GM23338 (cell line): ENCODE data around the gene SGCD. TPM values are rescaled to one million over a fixed set of nuclear protein-coding genes. Genes with fewer than 3 reads are reported as not detected.

Source experiments
- ATAC-seq: fragments of 200-7000 bp; cut with Tn5 transposase; 3 replicates; pipeline ENCODE4 v1.9.1; 2020
- DNase-seq: peaks from one replicate; pipeline ENCODE4 v3.0.0-alpha.2; 2015; ENCODE audit warnings: low spot score
- H2AFZ ChIP-seq: fragments of 200-600 bp; sonication (generic); 2 replicates; pipeline ENCODE4 v1.8.0; 2016; ENCODE audit warnings: antibody characterized with exemption, mild to moderate bottlenecking, moderate library complexity
- H3F3A ChIP-seq: fragments of 200-600 bp; sonication (generic); replicated peaks from 2 replicates; pipeline ENCODE4 v1.8.0; 2017; ENCODE audit warnings: antibody characterized with exemption, mixed run types, low read depth
- H3K27ac ChIP-seq: fragments of 200-600 bp; sonication (generic); 2 replicates; pipeline ENCODE4 v1.6.1; 2016; ENCODE audit warnings: low read depth
- H3K27me3 ChIP-seq: fragments of 200-600 bp; sonication (generic); 2 replicates; pipeline ENCODE4 v1.8.0; 2016; ENCODE audit warnings: mild to moderate bottlenecking, mixed run types, moderate library complexity; ENCODE audit not compliant: insufficient read depth
- H3K36me3 ChIP-seq: fragments of 200-600 bp; sonication (generic); 2 replicates; pipeline ENCODE4 v1.8.0; 2016; ENCODE audit warnings: mild to moderate bottlenecking; ENCODE audit not compliant: insufficient read depth
- H3K4me1 ChIP-seq: fragments of 200-600 bp; sonication (generic); 2 replicates; pipeline ENCODE4 v1.8.0; 2016; ENCODE audit warnings: mild to moderate bottlenecking, moderate library complexity; ENCODE audit not compliant: insufficient read depth
- H3K4me2 ChIP-seq: fragments of 200-600 bp; sonication (generic); 2 replicates; pipeline ENCODE4 v1.7.1; 2017; ENCODE audit warnings: mixed run types
- H3K4me3 ChIP-seq: fragments of 200-600 bp; sonication (generic); 2 replicates; pipeline ENCODE4 v1.6.1; 2016; ENCODE audit warnings: mixed run types
- H3K79me2 ChIP-seq: fragments of 200-600 bp; sonication (generic); replicated peaks from 2 replicates; pipeline ENCODE4 v1.8.0; 2017; ENCODE audit warnings: mild to moderate bottlenecking; ENCODE audit not compliant: insufficient read depth
- H3K9me2 ChIP-seq: fragments of 200-600 bp; sonication (generic); 2 replicates; pipeline ENCODE4 v1.8.0; 2017; ENCODE audit not compliant: insufficient read depth
- H4K20me1 ChIP-seq: fragments of 200-600 bp; sonication (generic); replicated peaks from 2 replicates; pipeline ENCODE4 v1.8.0; 2017; ENCODE audit warnings: mild to moderate bottlenecking; ENCODE audit not compliant: insufficient read depth
- H3K27ac Mint-ChIP-seq: 2 replicates; pipeline ENCODE4 v1.8.0; 2020; ENCODE audit warnings: inconsistent platforms, mild to moderate bottlenecking, moderate library complexity, mixed read lengths
- H3K27me3 Mint-ChIP-seq: 3 replicates; pipeline ENCODE4 v1.8.0; 2022; ENCODE audit warnings: low read depth, mild to moderate bottlenecking, moderate library complexity, mixed read lengths, inconsistent platforms; ENCODE audit not compliant: insufficient read depth, poor library complexity
- H3K36me3 Mint-ChIP-seq: 3 replicates; pipeline ENCODE4 v1.8.0; 2021; ENCODE audit warnings: low read depth, mild to moderate bottlenecking, inconsistent platforms, moderate library complexity, mixed read lengths
- H3K4me1 Mint-ChIP-seq: 3 replicates; pipeline ENCODE4 v1.8.0; 2020; ENCODE audit warnings: mild to moderate bottlenecking, inconsistent platforms, mixed read lengths
- H3K4me3 Mint-ChIP-seq: 3 replicates; pipeline ENCODE4 v1.8.0; 2021; ENCODE audit warnings: moderate library complexity, mild to moderate bottlenecking, inconsistent platforms, mixed read lengths
- H3K9me3 Mint-ChIP-seq: 3 replicates; pipeline ENCODE4 v1.8.0; 2020; ENCODE audit warnings: moderate library complexity, mild to moderate bottlenecking, inconsistent platforms, mixed read lengths
- CREB1 ChIP-seq: fragments of 250-450 bp; sonication (Bioruptor Pico); IDR thresholded peaks from 2 replicates; pipeline ENCODE4 v1.5.0; 2020; ENCODE audit warnings: low read depth, mild to moderate bottlenecking, moderate library complexity
- EZH2 ChIP-seq: fragments of 200-600 bp; sonication (generic); IDR thresholded peaks from one replicate; pipeline ENCODE4 v1.8.0; 2017; ENCODE audit warnings: antibody characterized with exemption, mild to moderate bottlenecking, low read depth; ENCODE audit not compliant: unreplicated experiment
- EZH2phosphoT487 ChIP-seq: fragments of 200-600 bp; sonication (generic); IDR thresholded peaks from one replicate; pipeline ENCODE4 v1.8.1; 2018; ENCODE audit warnings: antibody characterized with exemption; ENCODE audit not compliant: unreplicated experiment
- JUNB ChIP-seq: IDR thresholded peaks from one replicate; pipeline ENCODE4 v1.6.1; 2016; ENCODE audit warnings: antibody characterized with exemption; ENCODE audit not compliant: unreplicated experiment
- NANOG ChIP-seq: IDR thresholded peaks from 2 replicates; pipeline ENCODE4 v1.6.1; 2016; ENCODE audit warnings: antibody characterized with exemption, borderline replicate concordance
- POLR2AphosphoS5 ChIP-seq: IDR thresholded peaks from 2 replicates; pipeline ENCODE4 v1.6.1; 2016; ENCODE audit warnings: antibody characterized with exemption, low read depth
- REST ChIP-seq: IDR thresholded peaks from one replicate; pipeline ENCODE4 v1.6.1; 2018; ENCODE audit warnings: antibody characterized with exemption; ENCODE audit not compliant: unreplicated experiment
- STAT1 ChIP-seq: IDR thresholded peaks from one replicate; pipeline ENCODE4 v1.6.1; 2016; ENCODE audit warnings: antibody characterized with exemption; ENCODE audit not compliant: unreplicated experiment
- ZNF114 ChIP-seq: fragments of 250-450 bp; sonication (Bioruptor Pico); IDR thresholded peaks from 2 replicates; pipeline ENCODE4 v1.5.0; 2020; ENCODE audit warnings: mild to moderate bottlenecking, moderate library complexity
- ZNF331 ChIP-seq: fragments of 250-450 bp; sonication (Bioruptor Pico); IDR thresholded peaks from 2 replicates; pipeline ENCODE4 v1.5.0; 2020; ENCODE audit warnings: low read depth, mild to moderate bottlenecking, moderate library complexity
- polyA plus RNA-seq: library from polyadenylated mRNA; unstranded; fragments of >200 nt; fragmentation: Nextera tagmentation; extraction: Ambion mirVana; gene quantifications from 2 replicates; pipeline ENCODE4 v1.2.1, GENCODE V29; 2016
- total RNA-seq: library from RNA; depleted of rRNA; stranded (reverse); fragments of >200 nt; shearing (Covaris generic); gene quantifications from 2 replicates; pipeline ENCODE4 v1.2.3, GENCODE V29; 2014
- TF ChIP-seq, protein P1 (sequence below), 2 experiments: fragments of 200-600 bp in 1 of 2; sonication (generic) in 1 of 2; conservative IDR thresholded peaks; 2 replicates each; pipeline versions ENCODE4 v1.5.1 to v1.6.1; 2016 to 2017; ENCODE audit warnings: antibody characterized with exemption in 2 of 2, low read depth in 2 of 2, mild to moderate bottlenecking in 2 of 2, moderate library complexity in 1 of 2
- TF ChIP-seq, protein P2 (sequence below): IDR thresholded peaks from 2 replicates; pipeline ENCODE4 v1.6.1; 2016; ENCODE audit warnings: antibody characterized with exemption
- TF ChIP-seq, protein P3 (sequence below): fragments of 250-450 bp; sonication (Bioruptor Pico); IDR thresholded peaks from 2 replicates; pipeline ENCODE4 v1.5.0; 2020; ENCODE audit warnings: mild to moderate bottlenecking, moderate library complexity

The SGCD gene
- total and polyA plus RNA-seq, 2 experiments from 2014 or later: 0.03 to 0.05 TPM

GRCh38 chr5:156481741-156482140, 154.8 kb downstream of the SGCD start:
- Mint-ChIP-seq H3K27ac (peak overlapping the region; percentile 46; the same call in 1 of the 2 replicates), H3K4me3 (no peak overlapping the region), H3K36me3 (no peaks in the 10 kb centered on the region), H3K4me1 (no peaks in the 10 kb centered on the region), H3K27me3 (peaks cover 2% of the 10 kb centered on the region), H3K9me3 (0 out of 3 replicates have a peak, but pooled peaks cover 3% of the 10 kb centered on the region)
- DNase-seq (no peak), ATAC-seq (no peak)
- no peak overlapping the region for H3K4me2 ChIP-seq
- H3K4me1 ChIP-seq: no peaks in the 10 kb centered on the region
- no peaks in the 10 kb centered on the region for H3K27me3 ChIP-seq
- peaks cover 10% of the 10 kb centered on the region; the same call in 1 of the 2 replicates for H3K9me2 ChIP-seq
- H3F3A ChIP-seq: no peaks in the 10 kb centered on the region
- H3K36me3 ChIP-seq: no peaks in the 10 kb centered on the region
- H3K27ac ChIP-seq: no peak overlapping the region
- TF ChIP-seq, protein P1, sequence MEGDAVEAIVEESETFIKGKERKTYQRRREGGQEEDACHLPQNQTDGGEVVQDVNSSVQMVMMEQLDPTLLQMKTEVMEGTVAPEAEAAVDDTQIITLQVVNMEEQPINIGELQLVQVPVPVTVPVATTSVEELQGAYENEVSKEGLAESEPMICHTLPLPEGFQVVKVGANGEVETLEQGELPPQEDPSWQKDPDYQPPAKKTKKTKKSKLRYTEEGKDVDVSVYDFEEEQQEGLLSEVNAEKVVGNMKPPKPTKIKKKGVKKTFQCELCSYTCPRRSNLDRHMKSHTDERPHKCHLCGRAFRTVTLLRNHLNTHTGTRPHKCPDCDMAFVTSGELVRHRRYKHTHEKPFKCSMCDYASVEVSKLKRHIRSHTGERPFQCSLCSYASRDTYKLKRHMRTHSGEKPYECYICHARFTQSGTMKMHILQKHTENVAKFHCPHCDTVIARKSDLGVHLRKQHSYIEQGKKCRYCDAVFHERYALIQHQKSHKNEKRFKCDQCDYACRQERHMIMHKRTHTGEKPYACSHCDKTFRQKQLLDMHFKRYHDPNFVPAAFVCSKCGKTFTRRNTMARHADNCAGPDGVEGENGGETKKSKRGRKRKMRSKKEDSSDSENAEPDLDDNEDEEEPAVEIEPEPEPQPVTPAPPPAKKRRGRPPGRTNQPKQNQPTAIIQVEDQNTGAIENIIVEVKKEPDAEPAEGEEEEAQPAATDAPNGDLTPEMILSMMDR (conservative IDR thresholded peaks at IDR 0.05; ENCODE audit: low read depth in 2 of 2): no peak
- TF ChIP-seq POLR2AphosphoS5 (no peak), EZH2 (no peak), STAT1 (no peak), REST (no peak), NANOG (no peak), ZNF114 (CRISPR knock-in tag) (no peak), ZNF331 (no peak), EZH2phosphoT487 (no peak), CREB1 (CRISPR knock-in tag) (no peak), JUNB (no peak)
- TF ChIP-seq, protein P2, sequence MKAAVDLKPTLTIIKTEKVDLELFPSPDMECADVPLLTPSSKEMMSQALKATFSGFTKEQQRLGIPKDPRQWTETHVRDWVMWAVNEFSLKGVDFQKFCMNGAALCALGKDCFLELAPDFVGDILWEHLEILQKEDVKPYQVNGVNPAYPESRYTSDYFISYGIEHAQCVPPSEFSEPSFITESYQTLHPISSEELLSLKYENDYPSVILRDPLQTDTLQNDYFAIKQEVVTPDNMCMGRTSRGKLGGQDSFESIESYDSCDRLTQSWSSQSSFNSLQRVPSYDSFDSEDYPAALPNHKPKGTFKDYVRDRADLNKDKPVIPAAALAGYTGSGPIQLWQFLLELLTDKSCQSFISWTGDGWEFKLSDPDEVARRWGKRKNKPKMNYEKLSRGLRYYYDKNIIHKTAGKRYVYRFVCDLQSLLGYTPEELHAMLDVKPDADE: no peak
- TF ChIP-seq, protein P3, sequence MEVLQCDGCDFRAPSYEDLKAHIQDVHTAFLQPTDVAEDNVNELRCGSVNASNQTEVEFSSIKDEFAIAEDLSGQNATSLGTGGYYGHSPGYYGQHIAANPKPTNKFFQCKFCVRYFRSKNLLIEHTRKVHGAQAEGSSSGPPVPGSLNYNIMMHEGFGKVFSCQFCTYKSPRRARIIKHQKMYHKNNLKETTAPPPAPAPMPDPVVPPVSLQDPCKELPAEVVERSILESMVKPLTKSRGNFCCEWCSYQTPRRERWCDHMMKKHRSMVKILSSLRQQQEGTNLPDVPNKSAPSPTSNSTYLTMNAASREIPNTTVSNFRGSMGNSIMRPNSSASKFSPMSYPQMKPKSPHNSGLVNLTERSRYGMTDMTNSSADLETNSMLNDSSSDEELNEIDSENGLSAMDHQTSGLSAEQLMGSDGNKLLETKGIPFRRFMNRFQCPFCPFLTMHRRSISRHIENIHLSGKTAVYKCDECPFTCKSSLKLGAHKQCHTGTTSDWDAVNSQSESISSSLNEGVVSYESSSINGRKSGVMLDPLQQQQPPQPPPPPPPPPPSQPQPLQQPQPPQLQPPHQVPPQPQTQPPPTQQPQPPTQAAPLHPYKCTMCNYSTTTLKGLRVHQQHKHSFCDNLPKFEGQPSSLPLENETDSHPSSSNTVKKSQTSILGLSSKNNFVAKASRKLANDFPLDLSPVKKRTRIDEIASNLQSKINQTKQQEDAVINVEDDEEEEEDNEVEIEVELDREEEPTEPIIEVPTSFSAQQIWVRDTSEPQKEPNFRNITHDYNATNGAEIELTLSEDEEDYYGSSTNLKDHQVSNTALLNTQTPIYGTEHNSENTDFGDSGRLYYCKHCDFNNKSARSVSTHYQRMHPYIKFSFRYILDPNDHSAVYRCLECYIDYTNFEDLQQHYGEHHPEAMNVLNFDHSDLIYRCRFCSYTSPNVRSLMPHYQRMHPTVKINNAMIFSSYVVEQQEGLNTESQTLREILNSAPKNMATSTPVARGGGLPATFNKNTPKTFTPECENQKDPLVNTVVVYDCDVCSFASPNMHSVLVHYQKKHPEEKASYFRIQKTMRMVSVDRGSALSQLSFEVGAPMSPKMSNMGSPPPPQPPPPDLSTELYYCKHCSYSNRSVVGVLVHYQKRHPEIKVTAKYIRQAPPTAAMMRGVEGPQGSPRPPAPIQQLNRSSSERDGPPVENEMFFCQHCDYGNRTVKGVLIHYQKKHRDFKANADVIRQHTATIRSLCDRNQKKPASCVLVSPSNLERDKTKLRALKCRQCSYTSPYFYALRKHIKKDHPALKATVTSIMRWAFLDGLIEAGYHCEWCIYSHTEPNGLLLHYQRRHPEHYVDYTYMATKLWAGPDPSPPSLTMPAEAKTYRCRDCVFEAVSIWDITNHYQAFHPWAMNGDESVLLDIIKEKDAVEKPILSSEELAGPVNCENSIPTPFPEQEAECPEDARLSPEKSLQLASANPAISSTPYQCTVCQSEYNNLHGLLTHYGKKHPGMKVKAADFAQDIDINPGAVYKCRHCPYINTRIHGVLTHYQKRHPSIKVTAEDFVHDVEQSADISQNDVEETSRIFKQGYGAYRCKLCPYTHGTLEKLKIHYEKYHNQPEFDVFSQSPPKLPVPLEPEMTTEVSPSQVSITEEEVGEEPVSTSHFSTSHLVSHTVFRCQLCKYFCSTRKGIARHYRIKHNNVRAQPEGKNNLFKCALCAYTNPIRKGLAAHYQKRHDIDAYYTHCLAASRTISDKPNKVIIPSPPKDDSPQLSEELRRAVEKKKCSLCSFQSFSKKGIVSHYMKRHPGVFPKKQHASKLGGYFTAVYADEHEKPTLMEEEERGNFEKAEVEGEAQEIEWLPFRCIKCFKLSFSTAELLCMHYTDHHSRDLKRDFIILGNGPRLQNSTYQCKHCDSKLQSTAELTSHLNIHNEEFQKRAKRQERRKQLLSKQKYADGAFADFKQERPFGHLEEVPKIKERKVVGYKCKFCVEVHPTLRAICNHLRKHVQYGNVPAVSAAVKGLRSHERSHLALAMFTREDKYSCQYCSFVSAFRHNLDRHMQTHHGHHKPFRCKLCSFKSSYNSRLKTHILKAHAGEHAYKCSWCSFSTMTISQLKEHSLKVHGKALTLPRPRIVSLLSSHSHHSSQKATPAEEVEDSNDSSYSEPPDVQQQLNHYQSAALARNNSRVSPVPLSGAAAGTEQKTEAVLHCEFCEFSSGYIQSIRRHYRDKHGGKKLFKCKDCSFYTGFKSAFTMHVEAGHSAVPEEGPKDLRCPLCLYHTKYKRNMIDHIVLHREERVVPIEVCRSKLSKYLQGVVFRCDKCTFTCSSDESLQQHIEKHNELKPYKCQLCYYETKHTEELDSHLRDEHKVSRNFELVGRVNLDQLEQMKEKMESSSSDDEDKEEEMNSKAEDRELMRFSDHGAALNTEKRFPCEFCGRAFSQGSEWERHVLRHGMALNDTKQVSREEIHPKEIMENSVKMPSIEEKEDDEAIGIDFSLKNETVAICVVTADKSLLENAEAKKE (CRISPR knock-in tag): no peak
- no peak overlapping the region for H3K4me3 ChIP-seq
- peak overlapping the region; percentile 28; the same call in 1 of the 2 replicates for H2AFZ ChIP-seq
- no peaks in the 10 kb centered on the region for H3K79me2 ChIP-seq
- no peaks in the 10 kb centered on the region for H4K20me1 ChIP-seq
